GM21526 (cell line): ENCODE data around the gene MAGEA2.
"Not testable (repeated sequence)": the region's sequence is repeated elsewhere in the genome, so short reads cannot be mapped to it uniquely, and the experiment has no call there.

Experiments
- ATAC-seq: cut with Tn5 transposase; IDR thresholded peaks from one replicate; pipeline ENCODE4 v1.9.1; 2021; ENCODE audit warnings: moderate library complexity; ENCODE audit not compliant: unreplicated experiment, low FRiP score

The MAGEA2 gene

DNA sequence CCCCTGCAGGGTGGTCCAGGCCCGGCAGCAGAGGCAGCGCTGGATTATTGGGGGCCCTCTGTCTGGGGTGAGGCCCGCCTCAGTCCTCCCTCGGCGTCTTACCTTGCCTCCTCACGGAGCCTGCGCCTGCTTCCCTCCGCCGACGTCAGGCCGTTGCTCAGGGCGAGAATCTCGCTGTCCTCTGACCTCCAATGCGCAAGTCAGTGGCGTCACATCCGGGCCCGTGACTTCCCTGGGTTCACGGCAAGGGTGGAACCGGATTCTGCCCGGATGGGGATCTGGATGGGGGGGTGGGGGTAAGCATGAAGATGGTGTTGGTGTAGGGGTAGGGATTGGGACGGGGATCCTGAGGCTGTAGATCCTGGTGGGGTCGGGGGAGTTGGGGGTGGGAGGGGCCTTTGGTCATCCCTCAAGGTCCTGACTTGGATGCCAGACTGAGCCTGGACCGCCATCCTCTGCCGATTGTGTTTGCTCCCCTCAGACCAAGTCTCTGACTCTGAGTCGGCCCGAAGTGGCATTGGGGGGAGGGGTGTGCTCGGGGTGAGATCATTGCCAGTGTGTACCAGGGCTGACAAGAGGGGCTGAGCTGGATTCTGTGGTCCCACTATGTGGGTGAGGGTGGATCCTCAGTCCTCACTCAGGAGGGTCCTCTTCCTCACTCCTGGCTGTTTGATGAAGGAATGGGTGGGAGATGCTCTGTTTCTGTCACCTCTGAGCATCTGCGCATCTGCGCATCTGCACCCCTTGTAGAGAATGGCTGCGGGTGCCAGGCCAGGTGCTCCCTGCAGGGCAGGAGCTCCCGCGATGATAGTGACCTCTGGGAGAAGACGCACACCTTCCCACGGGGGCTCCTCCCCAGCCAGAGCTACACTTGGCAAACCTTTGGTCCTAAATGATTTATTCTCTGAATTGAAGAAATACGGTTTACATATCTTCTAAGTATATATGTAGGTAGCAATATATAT, at the start of gene MAGEA2:
TSS of gene MAGEA2 (minus strand) at position 157 of the 965 bp plus-strand sequence. CDS start 2,479 bp downstream, outside the sequence.
- ATAC-seq, result not testable (repeated sequence)

GRCh38 chrX:152798945-152799344, 45.3 kb upstream of the MAGEA2 start:
- ATAC-seq, result no peak

DNA sequence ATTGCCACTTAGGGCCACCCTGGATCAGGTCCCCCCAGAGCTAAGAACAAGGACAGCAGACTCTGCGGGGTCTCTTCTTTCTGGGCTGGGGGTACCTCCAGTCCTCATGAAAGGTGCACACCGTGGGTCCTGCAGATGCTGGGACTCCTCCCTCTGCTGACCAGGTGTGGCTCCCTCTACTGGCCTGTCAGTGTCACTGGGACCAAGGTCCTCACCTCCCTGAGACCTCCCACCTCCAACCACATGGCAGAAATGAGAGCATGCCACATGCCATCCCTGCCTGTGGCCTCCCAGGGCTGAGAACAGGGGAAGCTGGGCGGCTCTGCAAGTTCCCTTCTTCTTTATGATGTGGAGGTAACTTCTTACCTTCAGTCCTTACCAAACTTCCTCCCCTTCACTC, 33.4 kb upstream of the MAGEA2 start:
- ATAC-seq, result peak; percentile 84

DNA sequence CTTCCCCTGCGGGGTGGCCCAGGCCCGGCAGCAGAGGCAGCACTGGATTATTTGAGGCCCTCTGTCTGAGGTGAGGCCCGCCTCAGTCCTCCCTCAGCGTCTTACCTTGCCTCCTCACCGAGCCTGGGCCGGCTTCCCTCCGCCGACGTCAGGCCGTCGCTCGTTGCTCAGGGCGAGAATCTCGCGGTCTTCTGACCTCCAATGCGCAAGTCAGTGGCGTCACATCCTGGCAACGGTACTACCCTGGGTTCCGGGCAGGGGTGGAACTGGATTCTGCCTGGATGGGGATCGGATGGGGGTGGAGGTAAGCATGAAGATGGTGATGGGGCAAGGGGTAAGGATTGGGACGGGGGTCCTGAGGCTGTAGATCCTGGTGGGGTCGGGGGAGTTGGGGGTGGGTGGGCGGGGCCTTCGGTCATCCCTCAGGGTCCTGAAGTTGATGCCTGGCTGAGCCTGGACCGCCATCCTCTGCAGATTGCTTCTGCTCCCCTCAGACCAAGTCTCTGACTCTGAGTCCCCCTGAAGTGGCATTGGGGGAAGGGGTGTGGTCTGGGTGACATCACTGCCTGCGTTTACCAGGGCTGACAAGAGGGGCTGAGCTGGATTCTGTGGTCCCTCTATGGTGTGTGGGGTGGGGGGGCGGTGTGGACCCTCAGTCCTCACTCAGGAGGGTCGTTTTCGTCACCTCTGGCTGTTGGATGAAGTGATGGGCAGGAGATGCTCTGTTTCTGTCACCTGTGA, 16.1 kb upstream of the MAGEA2 start, which contains the start of gene MAGEA6:
TSS of gene MAGEA6 (minus strand) at position 141 of the 741 bp plus-strand sequence. CDS start 2,039 bp downstream, outside the sequence.
- not testable (repeated sequence) for ATAC-seq

GRCh38 chrX:152766562-152766961, 12.9 kb upstream of the MAGEA2 start:
- not testable (repeated sequence) for ATAC-seq

- ATAC-seq, result not testable (repeated sequence)
Measured at GRCh38 chrX:152761582-152761981, 7.9 kb upstream of the MAGEA2 start.

DNA sequence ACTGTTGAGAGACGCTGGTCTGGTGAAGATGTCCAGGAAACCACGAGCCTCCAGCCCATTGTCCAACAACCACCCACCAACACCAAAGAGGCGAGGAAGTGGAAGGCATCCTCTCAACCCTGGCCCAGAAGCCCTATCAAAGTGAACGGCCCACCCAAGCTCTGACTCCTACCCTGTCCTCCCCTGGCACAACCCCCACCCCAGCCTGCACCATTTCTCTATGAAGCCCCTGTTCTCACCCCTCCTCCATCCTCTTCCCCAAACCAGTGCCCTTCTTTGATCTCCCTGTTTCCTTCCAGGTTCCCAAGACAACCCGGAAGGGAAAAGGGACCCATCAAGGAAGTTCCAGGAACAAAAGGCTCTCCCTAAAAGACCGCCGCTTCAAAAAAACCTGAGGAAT, 5.9 kb upstream of the MAGEA2 start:
- not testable (repeated sequence) for ATAC-seq

DNA sequence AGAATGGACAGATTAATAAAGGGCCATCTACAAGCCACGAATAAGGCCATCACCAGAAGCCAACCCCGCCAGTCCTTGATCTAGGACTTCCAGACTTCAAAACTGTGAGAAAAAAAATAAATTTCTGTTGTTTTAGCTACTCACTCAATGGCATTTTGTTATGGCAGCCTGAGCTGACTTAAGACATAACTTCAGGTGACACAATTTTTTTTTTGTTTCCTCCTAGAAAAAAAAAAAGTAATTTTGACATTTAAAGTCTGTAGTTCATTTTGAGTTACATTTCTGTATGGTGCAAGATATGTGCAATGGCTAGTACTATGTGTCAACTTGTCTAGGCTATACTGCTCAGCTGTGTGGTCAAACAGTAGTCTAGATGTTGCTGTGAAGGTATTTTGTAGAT, 5.3 kb upstream of the MAGEA2 start, which contains the start of gene CSAG3:
TSS of gene CSAG3 (plus strand) at position 301 of the 400 bp plus-strand sequence.
- ATAC-seq, result not testable (repeated sequence)

DNA sequence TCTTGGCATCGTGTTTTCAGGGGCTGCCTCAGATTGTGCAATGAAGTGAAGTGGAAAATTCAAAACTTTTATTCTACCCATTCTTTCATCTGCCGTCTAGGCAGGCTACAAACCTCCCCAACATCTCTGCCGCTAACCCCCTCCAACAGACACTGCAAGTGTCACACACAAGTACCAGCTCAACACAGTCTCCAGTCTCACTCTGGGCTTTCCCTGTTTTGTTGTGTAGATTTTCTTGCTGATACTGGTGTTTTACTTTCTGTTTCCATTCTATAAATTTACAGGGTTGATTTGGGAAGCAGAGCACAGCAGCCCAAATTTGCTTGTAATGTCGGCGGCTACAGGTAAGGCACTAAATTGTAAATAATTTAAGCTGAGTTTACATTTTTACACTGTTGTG, 1.2 kb upstream of the MAGEA2 start:
- not testable (repeated sequence) for ATAC-seq

DNA sequence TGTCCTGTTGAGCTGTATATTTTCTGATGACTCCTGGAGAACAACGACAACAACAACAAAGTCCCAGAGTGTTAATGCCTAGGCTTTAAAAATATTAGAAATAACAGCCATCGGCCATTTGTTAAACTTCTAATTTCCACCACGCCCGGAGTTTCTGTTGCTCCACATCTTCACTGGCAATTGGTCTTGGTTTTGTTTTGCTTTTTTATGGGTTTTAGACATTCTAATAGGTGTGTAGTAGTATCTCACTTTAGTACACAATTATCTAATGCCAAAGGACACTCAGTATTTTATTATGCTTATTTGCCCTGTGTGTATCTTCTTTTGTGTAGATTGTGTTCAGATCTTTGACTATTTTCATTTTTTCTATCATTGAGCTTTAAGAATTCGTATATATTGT, 15.1 kb downstream of the MAGEA2 start:
- ATAC-seq, result no peak

DNA sequence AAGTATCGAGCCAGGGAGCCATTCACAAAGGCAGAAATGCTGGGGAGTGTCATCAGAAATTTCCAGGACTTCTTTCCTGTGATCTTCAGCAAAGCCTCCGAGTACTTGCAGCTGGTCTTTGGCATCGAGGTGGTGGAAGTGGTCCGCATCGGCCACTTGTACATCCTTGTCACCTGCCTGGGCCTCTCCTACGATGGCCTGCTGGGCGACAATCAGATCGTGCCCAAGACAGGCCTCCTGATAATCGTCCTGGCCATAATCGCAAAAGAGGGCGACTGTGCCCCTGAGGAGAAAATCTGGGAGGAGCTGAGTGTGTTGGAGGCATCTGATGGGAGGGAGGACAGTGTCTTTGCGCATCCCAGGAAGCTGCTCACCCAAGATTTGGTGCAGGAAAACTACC, 17.1 kb downstream of the MAGEA2 start:
- ATAC-seq, result not testable (repeated sequence)

DNA sequence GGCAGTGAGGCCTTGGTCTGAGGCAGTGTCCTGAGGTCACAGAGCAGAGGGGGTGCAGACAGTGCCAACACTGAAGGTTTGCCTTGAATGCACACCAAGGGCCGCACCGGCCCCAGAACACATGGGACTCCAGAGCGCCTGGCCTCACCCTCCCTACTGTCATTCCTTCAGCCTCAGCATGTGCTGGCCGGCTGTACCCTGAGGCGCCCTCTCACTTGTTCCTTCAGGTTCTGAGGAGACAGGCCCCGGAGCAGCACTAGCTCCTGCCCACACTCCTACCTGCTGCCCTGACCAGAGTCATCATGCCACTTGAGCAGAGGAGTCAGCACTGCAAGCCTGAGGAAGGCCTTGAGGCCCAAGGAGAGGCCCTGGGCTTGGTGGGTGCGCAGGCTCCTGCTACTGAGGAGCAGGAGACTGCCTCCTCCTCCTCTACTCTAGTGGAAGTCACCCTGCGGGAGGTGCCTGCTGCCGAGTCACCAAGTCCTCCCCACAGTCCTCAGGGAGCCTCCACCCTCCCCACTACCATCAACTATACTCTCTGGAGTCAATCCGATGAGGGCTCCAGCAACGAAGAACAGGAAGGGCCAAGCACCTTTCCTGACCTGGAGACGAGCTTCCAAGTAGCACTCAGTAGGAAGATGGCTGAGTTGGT, 17.7 kb downstream of the MAGEA2 start:
- no peak for ATAC-seq

DNA sequence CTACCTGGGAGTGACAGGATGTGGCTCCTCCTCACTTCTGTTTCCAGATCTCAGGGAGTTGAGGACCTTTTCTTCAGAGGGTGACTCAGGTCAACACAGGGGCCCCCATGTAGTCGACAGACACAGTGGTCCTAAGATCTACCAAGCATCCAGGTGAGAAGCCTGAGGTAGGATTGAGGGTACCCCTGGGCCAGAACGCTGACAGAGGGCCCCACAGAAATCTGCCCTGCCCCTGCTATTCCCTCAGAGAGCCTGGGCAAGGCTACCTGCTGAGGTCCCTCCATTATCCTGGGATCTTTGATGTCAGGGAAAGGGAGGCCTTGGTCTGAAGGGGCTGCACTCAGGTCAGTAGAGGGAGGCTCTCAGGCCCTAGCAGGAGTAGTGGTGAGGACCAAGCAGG, 18.5 kb downstream of the MAGEA2 start:
- ATAC-seq, result no peak

GRCh38 chrX:152734143-152734858, 19.3 kb downstream of the MAGEA2 start:
- not testable (repeated sequence) for ATAC-seq

GRCh38 chrX:152733261-152733975, 20.2 kb downstream of the MAGEA2 start, which contains the start of the genes CSAG1 and MAGEA12:
Gene CSAG1 (minus strand): TSS chrX:152733721. CDS start chrX:152732460, 1,261 bp downstream.
Gene MAGEA12 (plus strand): TSS chrX:152733757. CDS start chrX:152736162, 2,405 bp downstream.
- no peak for ATAC-seq

- ATAC-seq, result no peak
Measured at GRCh38 chrX:152725409-152725808, 28.2 kb downstream of the MAGEA2 start.

DNA sequence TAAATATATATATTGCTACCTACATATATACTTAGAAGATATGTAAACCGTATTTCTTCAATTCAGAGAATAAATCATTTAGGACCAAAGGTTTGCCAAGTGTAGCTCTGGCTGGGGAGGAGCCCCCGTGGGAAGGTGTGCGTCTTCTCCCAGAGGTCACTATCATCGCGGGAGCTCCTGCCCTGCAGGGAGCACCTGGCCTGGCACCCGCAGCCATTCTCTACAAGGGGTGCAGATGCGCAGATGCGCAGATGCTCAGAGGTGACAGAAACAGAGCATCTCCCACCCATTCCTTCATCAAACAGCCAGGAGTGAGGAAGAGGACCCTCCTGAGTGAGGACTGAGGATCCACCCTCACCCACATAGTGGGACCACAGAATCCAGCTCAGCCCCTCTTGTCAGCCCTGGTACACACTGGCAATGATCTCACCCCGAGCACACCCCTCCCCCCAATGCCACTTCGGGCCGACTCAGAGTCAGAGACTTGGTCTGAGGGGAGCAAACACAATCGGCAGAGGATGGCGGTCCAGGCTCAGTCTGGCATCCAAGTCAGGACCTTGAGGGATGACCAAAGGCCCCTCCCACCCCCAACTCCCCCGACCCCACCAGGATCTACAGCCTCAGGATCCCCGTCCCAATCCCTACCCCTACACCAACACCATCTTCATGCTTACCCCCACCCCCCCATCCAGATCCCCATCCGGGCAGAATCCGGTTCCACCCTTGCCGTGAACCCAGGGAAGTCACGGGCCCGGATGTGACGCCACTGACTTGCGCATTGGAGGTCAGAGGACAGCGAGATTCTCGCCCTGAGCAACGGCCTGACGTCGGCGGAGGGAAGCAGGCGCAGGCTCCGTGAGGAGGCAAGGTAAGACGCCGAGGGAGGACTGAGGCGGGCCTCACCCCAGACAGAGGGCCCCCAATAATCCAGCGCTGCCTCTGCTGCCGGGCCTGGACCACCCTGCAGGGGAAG, 39.5 kb downstream of the MAGEA2 start, which contains the start of gene MAGEA2B:
TSS of gene MAGEA2B (plus strand) at position 814 of the 973 bp plus-strand sequence. CDS start 2,479 bp downstream, outside the sequence.
- ATAC-seq, result not testable (repeated sequence)

- ATAC-seq, result not testable (repeated sequence)
Measured at GRCh38 chrX:152713195-152713594, 40.4 kb downstream of the MAGEA2 start.
